ENCODE measurements around the gene CYP3A5. TPM values are rescaled to one million over a fixed set of nuclear protein-coding genes. Genes with fewer than 3 reads are reported as not detected.
"Not testable (repeated sequence)": the region's sequence is repeated elsewhere in the genome, so short reads cannot be mapped to it uniquely, and the experiment has no call there.

CYP3A5 gene
- polyA plus RNA-seq, 1 experiment: 0.21 TPM

DNA sequence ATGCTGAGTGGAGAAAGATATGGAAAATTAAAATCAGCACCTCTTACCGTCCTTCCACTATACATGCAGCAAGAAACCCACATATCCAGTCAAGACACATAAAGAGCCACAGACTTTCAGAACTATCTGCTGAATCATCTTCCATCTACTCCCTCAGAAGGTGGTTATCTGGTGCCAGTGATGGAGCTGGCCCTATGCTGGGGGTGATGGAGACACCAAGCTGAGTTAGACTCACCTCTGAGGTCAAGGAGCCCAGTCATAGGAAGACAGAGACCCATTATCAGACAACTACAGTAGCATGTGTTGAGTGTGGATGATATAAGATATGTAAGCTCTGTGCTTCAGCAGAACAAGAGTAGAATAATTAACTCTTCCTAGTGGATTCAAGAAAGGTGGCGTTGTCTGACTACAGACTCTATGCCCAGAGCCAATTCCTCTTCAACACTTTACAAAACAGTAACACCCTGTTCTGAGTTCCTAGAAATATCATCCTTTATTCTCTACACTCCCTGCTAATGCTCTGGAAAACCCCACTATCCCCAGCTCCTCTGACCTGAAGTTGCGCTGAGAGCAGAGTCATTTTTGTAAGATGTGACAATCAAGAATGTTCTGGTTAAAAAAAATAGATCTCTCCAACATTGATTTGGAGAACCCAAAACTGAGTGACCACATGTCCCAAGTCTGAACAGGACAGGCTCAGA lies 14.3 kb downstream of the CYP3A5 start:
- TF ChIP-seq, protein P1, sequence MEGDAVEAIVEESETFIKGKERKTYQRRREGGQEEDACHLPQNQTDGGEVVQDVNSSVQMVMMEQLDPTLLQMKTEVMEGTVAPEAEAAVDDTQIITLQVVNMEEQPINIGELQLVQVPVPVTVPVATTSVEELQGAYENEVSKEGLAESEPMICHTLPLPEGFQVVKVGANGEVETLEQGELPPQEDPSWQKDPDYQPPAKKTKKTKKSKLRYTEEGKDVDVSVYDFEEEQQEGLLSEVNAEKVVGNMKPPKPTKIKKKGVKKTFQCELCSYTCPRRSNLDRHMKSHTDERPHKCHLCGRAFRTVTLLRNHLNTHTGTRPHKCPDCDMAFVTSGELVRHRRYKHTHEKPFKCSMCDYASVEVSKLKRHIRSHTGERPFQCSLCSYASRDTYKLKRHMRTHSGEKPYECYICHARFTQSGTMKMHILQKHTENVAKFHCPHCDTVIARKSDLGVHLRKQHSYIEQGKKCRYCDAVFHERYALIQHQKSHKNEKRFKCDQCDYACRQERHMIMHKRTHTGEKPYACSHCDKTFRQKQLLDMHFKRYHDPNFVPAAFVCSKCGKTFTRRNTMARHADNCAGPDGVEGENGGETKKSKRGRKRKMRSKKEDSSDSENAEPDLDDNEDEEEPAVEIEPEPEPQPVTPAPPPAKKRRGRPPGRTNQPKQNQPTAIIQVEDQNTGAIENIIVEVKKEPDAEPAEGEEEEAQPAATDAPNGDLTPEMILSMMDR (IDR thresholded peaks at IDR 0.05; ENCODE audit: low read depth, low read length): no peak
- Histone ChIP-seq H3K4me3 (ENCODE audit: low read depth, low read length) (no peak overlapping the region), H3K9me3 (ENCODE audit: control insufficient read depth, insufficient read depth, low read length) (no peaks in the 10 kb centered on the region), H3K27me3 (ENCODE audit: control insufficient read depth, insufficient read depth, low read length) (no peaks in the 10 kb centered on the region), H3K27ac (ENCODE audit: low read depth, low read length) (no peak overlapping the region)
- no peak for DNase-seq (ENCODE audit: low read depth, low spot score)
- POLR2A ChIA-PET: interaction anchor here (0.5 kb wide), 1 partner anchor 12 kb away, joined by 3 read pairs; no protein-coding TSS in a partner anchor
- CTCF ChIA-PET: no interaction called here

DNA sequence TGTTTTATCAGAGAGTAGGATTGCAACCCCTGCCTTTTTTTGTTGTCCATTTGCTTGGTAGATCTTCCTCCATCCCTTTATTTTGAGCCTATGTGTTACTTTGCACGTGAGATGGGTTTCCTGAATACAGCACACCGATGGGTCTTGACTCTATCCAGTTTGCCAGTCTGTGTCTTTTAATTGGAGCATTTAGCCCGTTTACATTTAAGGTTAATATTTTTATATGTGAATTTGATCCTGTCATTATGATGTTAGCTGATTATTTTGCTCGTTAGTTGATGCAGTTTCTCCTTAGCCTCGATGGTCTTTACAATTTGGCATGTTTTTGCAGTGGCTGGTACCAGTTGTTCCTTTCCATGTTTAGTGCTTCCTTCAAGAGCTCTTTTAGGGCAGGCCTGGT lies 21.9 kb downstream of the CYP3A5 start:
- H3K9me3 ChIP-seq (ENCODE audit: control insufficient read depth, insufficient read depth, low read length); POLR2A ChIA-PET; DNase-seq (ENCODE audit: low read depth, low spot score); CTCF ChIA-PET; H3K4me3 ChIP-seq (ENCODE audit: low read depth, low read length); H3K27me3 ChIP-seq (ENCODE audit: control insufficient read depth, insufficient read depth, low read length); H3K27ac ChIP-seq (ENCODE audit: low read depth, low read length): not testable (repeated sequence)

- CTCF ChIA-PET; DNase-seq (ENCODE audit: low read depth, low spot score); POLR2A ChIA-PET; H3K27me3 ChIP-seq (ENCODE audit: control insufficient read depth, insufficient read depth, low read length); H3K27ac ChIP-seq (ENCODE audit: low read depth, low read length); H3K9me3 ChIP-seq (ENCODE audit: control insufficient read depth, insufficient read depth, low read length); H3K4me3 ChIP-seq (ENCODE audit: low read depth, low read length): not testable (repeated sequence)
These were observed 25.2 kb downstream of the CYP3A5 start for GRCh38 chr7:99654626-99655025.

GRCh38 chr7:99653754-99654153 lies 26.0 kb downstream of the CYP3A5 start:
- Histone ChIP-seq H3K27ac (ENCODE audit: low read depth, low read length) (no peak overlapping the region), H3K9me3 (ENCODE audit: control insufficient read depth, insufficient read depth, low read length) (no peaks in the 10 kb centered on the region), H3K4me3 (ENCODE audit: low read depth, low read length) (no peak overlapping the region), H3K27me3 (ENCODE audit: control insufficient read depth, insufficient read depth, low read length) (no peaks in the 10 kb centered on the region)
- POLR2A ChIA-PET: interaction anchor here (0.7 kb wide), 1 partner anchor 11 kb away, joined by 3 read pairs; no protein-coding TSS in a partner anchor
- CTCF ChIA-PET: no interaction called here
- no peak for DNase-seq (ENCODE audit: low read depth, low spot score)
- TF ChIP-seq, protein P1 (IDR thresholded peaks at IDR 0.05; ENCODE audit: low read depth, low read length): no peak

GRCh38 chr7:99653269-99653668 lies 26.5 kb downstream of the CYP3A5 start:
- H3K9me3 ChIP-seq (ENCODE audit: control insufficient read depth, insufficient read depth, low read length); H3K4me3 ChIP-seq (ENCODE audit: low read depth, low read length); H3K27me3 ChIP-seq (ENCODE audit: control insufficient read depth, insufficient read depth, low read length); DNase-seq (ENCODE audit: low read depth, low spot score); CTCF ChIA-PET; H3K27ac ChIP-seq (ENCODE audit: low read depth, low read length): not testable (repeated sequence)
- POLR2A ChIA-PET: interaction anchor here (0.7 to 0.8 kb wide), 2 partner anchors 12 to 112 kb away, joined by 3 read pairs; no protein-coding TSS in a partner anchor

DNA sequence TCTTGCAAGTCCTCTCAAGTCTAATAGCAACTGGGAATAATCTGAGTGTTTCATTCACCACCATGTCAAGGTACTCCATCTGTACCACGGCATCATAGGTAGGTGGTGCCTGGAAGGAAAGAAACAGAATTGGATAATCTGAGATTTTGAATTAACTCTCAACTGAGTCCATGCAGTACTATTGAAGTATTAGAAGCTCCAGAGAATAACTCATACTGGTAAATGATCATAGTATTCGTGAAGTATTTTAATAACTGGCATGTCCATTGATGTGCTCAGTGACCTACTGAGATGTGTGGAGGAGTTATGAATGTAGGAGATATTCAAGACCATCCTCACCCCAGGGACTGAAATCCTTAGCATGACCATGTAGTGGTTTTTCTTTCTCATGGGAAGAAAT lies 27.1 kb downstream of the CYP3A5 start:
- no peak for DNase-seq (ENCODE audit: low read depth, low spot score)
- Histone ChIP-seq H3K27me3 (ENCODE audit: control insufficient read depth, insufficient read depth, low read length) (no peaks in the 10 kb centered on the region), H3K4me3 (ENCODE audit: low read depth, low read length) (no peak overlapping the region), H3K27ac (ENCODE audit: low read depth, low read length) (no peak overlapping the region), H3K9me3 (ENCODE audit: control insufficient read depth, insufficient read depth, low read length) (no peaks in the 10 kb centered on the region)
- TF ChIP-seq, protein P1 (IDR thresholded peaks at IDR 0.05; ENCODE audit: low read depth, low read length): no peak
- ChIA-PET CTCF (no interaction called here), POLR2A (interaction anchor here (0.8 kb wide), 1 partner anchor 113 kb away, joined by 3 read pairs; no protein-coding TSS in a partner anchor)
